GM18951 (cell line): ENCODE measurements around the gene ITPKB.

ENCODE experiments used
- POLR2A ChIP-seq: IDR thresholded peaks from 4 replicates; pipeline ENCODE4 v1.6.1; 2011; ENCODE audit warnings: mild to moderate bottlenecking; ENCODE audit not compliant: insufficient read length, insufficient read depth; ENCODE audit errors: extremely low read depth
- in situ Hi-C: fragments of 300-500 bp; cut with MboI; formaldehyde crosslinking; loops from one replicate; pipeline ENCODE4 v1.12.0; 2022; ENCODE audit warnings: low sequenced_read_pairs, mixed read lengths, inconsistent platforms; ENCODE audit not compliant: unreplicated experiment

ITPKB gene

DNA sequence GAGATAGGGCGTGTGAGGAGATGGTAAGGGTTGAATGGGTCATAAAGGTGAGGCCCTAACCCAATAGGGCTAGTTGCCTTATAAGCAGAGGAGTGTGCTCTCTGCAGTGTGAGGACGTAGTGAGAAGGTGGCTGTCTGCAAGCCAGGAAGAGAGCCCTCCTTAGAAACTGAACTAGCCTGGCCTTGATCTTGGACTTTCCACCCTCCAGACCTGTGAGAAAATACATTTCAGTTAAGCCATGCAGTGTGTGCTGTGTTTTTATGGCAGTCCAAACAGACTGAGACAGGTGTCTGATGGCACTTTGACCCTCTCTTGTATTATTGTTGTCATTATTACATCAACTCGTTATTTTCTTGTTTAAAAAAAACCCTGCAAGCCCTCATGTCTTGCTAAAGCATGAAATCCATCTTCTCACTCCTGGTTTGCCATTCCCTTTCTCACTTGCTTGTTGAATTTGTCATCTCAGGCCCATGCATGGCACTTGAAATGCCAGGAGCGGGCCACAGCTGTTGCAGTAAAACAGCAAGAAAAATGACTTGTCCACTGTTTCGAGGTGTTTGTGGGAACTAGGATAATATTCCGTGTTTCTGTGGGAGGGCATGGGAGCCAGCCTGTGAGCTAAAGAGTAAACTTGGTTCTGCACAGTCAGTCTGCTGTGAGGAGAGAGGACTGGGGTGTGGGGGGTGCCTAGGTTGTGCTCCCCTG lies 111.9 kb downstream of the ITPKB start:
- TF ChIP-seq POLR2A = no peak
- in situ Hi-C loops = no loop called here

DNA sequence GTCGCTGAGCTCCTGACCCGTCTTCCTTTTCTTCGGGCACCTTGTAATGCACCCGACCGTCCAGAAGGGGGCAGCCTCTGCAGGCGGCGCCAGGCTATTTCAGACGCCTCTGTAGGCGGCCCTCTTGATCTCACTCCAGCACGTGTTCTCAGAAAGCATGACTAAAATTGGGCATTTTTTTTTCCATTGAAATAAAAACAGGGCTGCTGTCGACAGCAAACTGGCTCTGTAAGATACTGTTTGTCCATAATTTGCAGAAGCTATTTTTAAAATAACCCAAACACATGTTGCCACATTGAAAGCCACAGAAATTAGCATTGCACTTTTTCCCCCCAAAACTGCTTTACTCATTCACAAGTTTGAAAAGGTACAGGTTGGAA lies 112.5 kb downstream of the ITPKB start:
- no peak for TF ChIP-seq POLR2A
- in situ Hi-C loops = no loop called here

DNA sequence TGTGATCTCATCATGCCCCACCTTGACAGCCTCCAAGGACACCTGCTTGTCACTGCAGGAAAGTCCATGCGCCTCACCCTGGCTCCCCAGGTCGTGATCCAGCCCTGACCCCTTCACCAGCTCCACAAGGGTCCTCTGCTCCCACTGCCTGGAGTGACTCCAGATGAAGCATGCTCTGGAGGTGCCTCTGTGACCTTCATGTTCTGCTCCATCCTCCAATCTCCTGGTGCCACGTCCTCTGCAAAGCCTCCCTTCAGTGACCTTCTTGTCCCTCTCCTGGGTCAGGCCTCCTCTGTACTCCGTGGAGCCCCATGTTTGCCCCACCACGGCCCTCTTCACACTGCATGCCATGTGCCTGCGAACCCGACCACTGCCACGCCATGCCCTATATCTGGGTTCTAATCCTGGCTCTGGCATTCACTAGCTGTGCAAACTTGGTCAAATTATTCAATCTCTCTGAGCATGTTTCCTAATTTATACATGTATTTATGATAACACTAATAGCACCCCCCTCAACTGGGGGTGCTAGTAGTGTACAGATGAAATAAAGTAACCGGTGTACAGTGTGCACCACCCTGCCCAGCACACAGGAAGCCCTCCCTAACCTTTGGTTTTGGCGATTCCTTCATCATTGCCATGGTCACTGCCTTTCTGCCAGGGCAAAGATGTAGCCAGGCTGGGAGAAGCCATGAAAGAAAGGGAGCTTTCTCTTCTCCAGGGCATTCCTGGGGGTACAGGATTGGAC lies 113.1 kb downstream of the ITPKB start:
- in situ Hi-C loops = no loop called here

DNA sequence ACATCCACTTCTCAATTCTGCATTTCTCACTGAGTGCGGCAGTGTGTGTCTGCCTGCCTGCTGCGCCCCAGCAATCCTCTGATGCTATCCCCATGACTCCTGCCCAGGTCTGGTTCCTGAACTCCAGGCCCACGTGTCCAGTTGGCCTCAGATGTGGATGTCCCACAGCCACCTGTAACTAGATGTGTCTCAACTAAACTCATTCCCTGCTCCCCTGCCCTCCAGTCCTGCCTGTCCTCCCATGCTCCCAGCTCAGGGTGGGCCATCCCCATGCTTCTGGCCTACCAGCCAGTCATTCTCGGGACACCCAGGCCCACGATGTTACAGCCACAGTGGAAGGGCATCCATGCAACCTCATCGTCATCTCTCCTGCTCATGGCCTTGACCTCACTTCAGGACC lies 113.8 kb downstream of the ITPKB start:
- in situ Hi-C loops = no loop called here

More for the DNA sequence above, 113.1 kb downstream of the ITPKB start:
- TF ChIP-seq POLR2A = no peak

DNA sequence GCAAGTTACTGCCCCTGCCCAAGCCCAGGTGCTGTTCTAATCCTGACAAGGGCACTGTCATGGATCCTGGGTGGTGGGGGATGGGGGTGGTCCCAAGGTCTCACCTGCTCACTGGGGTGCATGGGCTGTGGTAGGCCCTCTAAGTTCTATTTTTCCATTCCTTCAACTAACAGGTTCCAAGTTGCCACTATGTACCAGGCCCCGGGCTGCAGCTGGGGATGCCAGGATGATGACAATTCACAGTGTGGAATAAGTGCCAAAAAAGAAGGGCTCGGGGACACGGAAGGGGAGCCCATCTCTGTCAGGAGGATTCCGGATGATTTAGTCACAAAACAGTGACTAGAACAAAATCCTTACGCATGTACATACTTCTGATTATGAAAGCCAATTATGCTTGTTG lies 114.6 kb downstream of the ITPKB start:
- TF ChIP-seq POLR2A = no peak
- in situ Hi-C loops = loop anchor here (25.0 kb wide), 1 partner anchor 813 kb away; no protein-coding TSS in a partner anchor

More for the DNA sequence above, 113.8 kb downstream of the ITPKB start:
- TF ChIP-seq POLR2A = no peak

DNA sequence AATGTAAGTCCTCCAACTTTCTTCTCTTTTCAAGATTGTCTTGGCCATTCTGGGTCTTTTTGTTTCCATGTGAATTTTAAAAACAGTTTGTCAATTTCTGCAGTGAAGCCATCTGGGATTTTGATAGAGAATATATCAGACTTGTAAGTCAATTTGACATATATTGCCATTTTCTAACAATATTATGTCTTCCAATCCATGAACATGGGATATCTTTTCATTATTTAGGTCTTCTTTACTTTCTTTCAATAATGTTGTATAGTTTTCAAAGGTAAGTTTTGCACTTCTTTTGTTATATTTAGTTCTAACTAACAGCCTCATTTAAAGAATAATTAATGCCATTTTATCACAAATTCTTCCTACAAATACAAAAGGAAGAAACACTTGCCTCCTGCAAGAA lies 117.1 kb downstream of the ITPKB start:
- in situ Hi-C loops = loop anchor here (25.0 kb wide), 1 partner anchor 815 kb away; no protein-coding TSS in a partner anchor
- TF ChIP-seq POLR2A = no peak

DNA sequence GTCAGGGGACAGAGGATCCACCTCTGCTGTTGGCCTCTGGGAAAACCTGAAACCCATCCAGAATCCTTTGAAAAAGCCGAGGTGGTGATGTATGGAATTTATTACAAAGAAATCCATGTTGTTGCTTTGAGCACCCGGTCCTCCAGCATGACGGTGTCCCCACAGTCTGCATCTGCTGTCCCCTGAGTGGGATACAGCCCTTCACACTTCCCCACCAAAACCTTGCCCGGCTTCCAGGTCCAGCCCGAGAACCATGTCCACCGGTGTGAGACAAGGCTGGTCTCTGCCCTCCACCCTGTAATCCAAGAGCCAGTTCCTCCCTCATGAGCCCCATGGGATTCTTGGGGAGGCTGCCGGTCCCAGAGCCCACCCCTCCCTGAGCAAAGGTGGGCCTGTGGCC lies 120.1 kb downstream of the ITPKB start:
- TF ChIP-seq POLR2A = no peak
- in situ Hi-C loops = loop anchor here (25.0 kb wide), 1 partner anchor 818 kb away; no protein-coding TSS in a partner anchor

DNA sequence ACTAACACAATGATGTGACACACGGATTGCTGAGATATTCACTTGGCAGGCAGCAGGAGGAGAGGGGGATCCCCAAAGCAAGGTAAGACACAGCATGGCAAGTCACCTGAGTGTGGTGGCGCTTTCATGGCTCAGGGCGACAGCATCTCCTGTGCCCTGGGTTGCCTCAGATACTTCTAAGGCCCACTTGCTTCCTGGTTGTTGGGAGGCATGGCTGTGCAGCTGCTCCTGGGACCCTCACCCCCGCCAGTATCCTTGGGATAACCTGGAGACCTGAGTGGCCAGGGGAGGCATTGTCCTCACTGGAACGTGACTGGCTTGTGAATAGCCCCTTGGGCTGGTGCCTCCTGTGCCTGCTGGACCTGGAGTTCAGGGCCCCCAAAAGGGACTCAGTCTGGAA lies 120.7 kb downstream of the ITPKB start:
- in situ Hi-C loops = loop anchor here (25.0 kb wide), 1 partner anchor 819 kb away; no protein-coding TSS in a partner anchor
- TF ChIP-seq POLR2A = no peak

DNA sequence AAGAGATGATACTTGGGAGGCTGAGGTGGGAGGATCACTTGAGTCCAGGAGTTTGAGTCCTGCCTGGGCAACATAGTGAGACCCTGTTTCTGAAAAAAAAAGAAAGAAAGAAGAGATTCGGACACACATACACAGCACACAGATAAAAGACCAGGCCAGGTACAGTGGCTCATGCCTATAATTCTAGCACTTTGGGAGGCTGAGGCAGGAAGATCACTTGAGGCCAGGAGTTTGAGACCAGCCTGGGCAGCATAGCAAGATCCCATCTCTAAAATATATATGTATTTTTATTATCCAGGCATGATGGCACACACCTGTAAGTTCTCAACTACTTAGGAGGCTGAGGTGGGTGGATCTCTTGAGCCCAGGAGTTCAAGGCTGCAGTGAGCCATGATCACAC lies 121.4 kb downstream of the ITPKB start:
- in situ Hi-C loops = loop anchor here (25.0 kb wide), 1 partner anchor 820 kb away; no protein-coding TSS in a partner anchor

DNA sequence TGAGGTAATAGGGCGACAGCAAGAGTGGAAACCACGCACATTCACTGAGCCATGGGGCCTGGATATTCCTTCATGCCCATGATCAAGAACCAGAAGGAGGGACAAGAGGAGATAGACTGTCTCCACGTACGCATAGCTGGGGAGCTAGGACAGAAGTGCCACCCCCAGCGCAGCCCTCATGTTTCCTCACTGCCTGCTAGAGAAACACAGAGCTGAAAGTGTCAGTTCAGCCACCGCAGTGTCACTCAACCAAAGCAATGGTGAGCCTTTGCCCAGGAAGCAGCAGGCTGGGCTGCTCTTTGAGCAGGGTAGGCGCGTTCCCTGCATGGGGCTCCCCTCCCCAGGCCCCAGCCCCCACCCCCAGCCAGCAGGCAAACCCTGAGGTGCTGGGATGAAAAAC lies 122.0 kb downstream of the ITPKB start:
- in situ Hi-C loops = loop anchor here (25.0 kb wide), 1 partner anchor 820 kb away; no protein-coding TSS in a partner anchor
- TF ChIP-seq POLR2A = no peak

DNA sequence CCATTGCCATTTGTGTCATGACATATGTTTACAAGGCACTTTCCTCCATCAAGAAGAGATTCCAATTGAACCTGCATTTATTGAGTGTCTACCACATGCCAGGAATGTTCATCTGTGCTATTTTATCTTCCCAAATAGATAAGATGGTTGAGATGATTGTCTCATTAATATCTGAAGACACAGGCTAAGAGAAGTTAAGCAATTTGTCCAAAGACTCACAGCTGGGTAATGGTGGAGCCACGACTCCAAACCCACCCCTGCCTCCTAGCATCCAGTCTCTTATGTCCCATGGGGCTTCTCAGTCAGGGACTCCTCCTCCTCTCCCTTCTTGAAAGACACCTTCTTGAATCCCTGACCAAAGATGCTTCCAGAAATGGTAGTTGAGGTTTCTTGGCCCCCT lies 122.4 kb downstream of the ITPKB start:
- in situ Hi-C loops = loop anchor here (25.0 kb wide), 1 partner anchor 821 kb away; no protein-coding TSS in a partner anchor
- TF ChIP-seq POLR2A = no peak

DNA sequence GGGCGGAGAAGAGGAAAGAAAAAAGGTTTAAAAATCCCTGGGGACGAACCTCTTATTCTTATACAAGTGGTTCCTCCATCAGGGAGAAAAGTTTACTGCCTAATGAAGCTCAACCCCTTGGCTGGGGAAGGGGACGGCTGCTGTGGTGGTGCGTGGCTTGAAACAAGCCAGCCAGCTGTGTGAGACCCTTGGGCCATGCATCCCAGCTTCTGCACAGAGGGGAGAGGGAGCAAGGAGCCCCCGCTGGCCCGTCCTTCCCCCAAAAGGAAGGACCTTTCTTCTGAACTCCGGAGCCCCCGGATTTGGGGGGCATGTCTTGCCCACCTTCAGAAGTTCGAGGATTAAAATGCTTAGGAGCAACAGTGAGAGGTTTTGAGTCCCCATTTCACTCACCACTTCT lies 123.2 kb downstream of the ITPKB start:
- TF ChIP-seq POLR2A = no peak
- in situ Hi-C loops = loop anchor here (25.0 kb wide), 1 partner anchor 821 kb away; no protein-coding TSS in a partner anchor

DNA sequence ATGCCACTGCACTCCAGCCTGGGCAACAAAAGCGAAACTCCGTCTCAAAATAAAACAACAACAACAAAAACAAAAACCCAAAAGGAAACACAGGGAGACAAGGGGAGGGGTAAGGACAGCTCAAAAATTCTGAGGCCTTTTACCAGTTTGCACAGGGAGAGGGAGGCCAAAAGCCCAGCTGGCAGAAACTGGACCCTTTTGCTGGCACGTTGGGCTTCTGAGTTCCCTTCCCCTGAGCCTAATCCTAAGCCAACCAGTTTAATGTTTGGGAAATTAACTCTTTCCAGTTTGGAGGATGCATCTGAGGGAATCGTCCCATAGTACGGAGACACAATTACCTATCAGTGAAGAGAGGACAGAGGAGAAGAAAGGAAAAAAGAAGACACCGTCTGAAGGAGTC lies 127.1 kb downstream of the ITPKB start:
- in situ Hi-C loops = loop anchor here (25.0 kb wide), 1 partner anchor 825 kb away; no protein-coding TSS in a partner anchor

DNA sequence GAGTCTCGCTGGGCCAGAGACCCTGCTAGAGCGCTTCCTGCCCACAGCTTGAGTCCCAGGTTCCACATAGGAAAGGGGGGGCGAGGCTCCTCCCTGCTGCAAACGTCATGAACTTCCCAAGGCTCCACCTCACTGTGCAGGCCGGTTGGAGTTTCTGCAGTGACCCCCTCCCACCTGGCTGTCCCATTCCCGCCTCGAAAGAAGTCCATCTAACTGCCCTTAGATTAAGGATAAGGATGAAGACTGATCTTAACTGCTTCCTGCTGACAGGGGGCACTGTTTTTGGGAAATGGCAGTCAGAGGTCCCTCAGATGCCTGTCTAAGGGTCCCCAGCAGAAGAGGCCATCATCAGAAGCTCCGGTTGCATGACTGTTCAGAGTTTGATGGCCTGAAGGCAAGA lies 127.8 kb downstream of the ITPKB start:
- in situ Hi-C loops = loop anchor here (25.0 kb wide), 1 partner anchor 826 kb away; no protein-coding TSS in a partner anchor
- TF ChIP-seq POLR2A = no peak
